ENCODE results near the gene HOOK2. TPM values are rescaled to one million over a fixed set of nuclear protein-coding genes. Genes with fewer than 3 reads are reported as not detected.

Gene HOOK2
- total RNA-seq, 1 donor from 2014 or later: 25.9 TPM

DNA sequence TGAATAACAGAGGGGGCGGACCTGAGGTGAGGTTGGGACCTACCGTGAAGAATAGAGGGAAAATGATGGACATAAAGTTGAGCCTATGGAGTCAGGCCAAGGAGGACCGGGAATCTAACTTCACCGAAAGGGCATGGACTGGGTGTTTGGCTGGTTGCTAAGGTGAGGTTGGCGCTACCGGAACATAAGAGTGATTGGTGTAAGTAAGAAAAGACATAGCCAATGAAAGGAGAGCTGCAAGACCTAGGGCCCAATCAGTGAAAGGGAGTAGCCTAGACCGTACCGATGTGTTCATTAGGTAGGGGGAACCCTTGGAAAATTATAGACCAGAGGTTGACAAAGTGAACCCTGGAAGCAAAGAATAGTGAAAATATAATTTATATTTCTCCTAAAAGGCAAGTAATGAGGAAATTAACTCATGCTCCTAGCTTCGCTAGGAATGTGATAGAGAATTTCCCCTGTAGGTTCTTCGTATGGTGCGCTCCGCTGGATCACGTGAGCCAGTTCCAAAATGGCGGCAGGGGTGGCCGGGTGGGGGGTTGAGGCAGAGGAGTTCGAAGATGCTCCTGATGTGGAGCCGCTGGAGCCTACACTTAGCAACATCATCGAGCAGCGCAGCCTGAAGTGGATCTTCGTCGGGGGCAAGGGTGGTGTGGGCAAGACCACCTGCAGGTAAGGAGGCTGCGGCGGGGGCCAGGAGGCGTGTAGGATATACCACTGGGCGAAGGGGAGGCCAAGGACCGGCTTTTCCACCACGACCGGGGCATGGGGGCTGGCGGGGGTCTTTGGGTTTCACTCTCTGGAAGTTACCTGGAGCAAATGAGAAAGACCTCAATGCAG is 38.1 kb downstream of the HOOK2 start, which contains the start of gene GET3:
Gene GET3, plus strand, starts transcription at position 503 of the 840 bp plus-strand sequence. Its CDS starts 9 bp downstream, at position 512.
- Mint-ChIP-seq H3K4me3 (ENCODE audit: unreplicated experiment) (peak within 1 kb of the TSS; percentile 99), H3K27me3 (ENCODE audit: low read depth, unreplicated experiment) (no peaks in the 10 kb centered on the region), H3K27ac (ENCODE audit: unreplicated experiment) (peak within 1 kb of the TSS; percentile 94), H3K36me3 (ENCODE audit: low read depth, unreplicated experiment) (no peaks in the 10 kb centered on the region), H3K9me3 (ENCODE audit: unreplicated experiment) (no peaks in the 10 kb centered on the region), H3K4me1 (ENCODE audit: low read depth, unreplicated experiment) (peaks cover 10% of the 10 kb centered on the region)
- FAIRE-seq: peak; percentile 96
- DNase-seq (ENCODE audit: low read depth): peak; percentile 100
- TF ChIP-seq CTCF (IDR thresholded peaks at IDR 0.05; ENCODE audit: insufficient read depth, low read depth, low read length) (no peak), EZH2 (IDR thresholded peaks at IDR 0.05; ENCODE audit: insufficient read depth, low read length) (no peak)
- peak within 1 kb of the TSS; percentile 89 for H3K4me3 ChIP-seq (ENCODE audit: insufficient read depth, low read depth, low read length)
- H3K4me2 ChIP-seq (ENCODE audit: low read length): peak within 1 kb of the TSS; percentile 94
- H3K36me3 ChIP-seq (ENCODE audit: insufficient read depth, low read length): peaks cover 6% of the 10 kb centered on the region
- peaks cover 22% of the 10 kb centered on the region for H4K20me1 ChIP-seq (ENCODE audit: insufficient read depth, low read length)
- no peaks in the 10 kb centered on the region for H3K27me3 ChIP-seq (ENCODE audit: insufficient read depth, low read length)
- peaks cover 43% of the 10 kb centered on the region for H3K79me2 ChIP-seq (ENCODE audit: insufficient read depth, low read length)
- H3K9ac ChIP-seq (ENCODE audit: low read length): peak within 1 kb of the TSS; percentile 85
- H2AFZ ChIP-seq (ENCODE audit: low read depth, low read length): peak within 1 kb of the TSS; percentile 87
- peaks cover 25% of the 10 kb centered on the region for H3K4me1 ChIP-seq (ENCODE audit: insufficient read depth, low read length)
- H3K9me3 ChIP-seq (ENCODE audit: insufficient read depth, low read depth, low read length): no peaks in the 10 kb centered on the region
- peak within 1 kb of the TSS; percentile 98 for H3K27ac ChIP-seq (ENCODE audit: low read depth, low read length)

GRCh38 chr19:12733369-12734214 is 41.8 kb downstream of the HOOK2 start:
- H3K27ac Mint-ChIP-seq (ENCODE audit: unreplicated experiment): peak overlapping the region; percentile 97
- H3K36me3 Mint-ChIP-seq (ENCODE audit: low read depth, unreplicated experiment): peaks cover 14% of the 10 kb centered on the region
- H3K4me3 Mint-ChIP-seq (ENCODE audit: unreplicated experiment): peak overlapping the region; percentile 97
- H3K27me3 ChIP-seq (ENCODE audit: insufficient read depth, low read length): no peaks in the 10 kb centered on the region
- peaks cover 57% of the 10 kb centered on the region for H4K20me1 ChIP-seq (ENCODE audit: insufficient read depth, low read length)
- H3K4me1 Mint-ChIP-seq (ENCODE audit: low read depth, unreplicated experiment): peaks cover 10% of the 10 kb centered on the region
- TF ChIP-seq CTCF (IDR thresholded peaks at IDR 0.05; ENCODE audit: insufficient read depth, low read depth, low read length) (peak; percentile 35), EZH2 (IDR thresholded peaks at IDR 0.05; ENCODE audit: insufficient read depth, low read length) (no peak)
- FAIRE-seq: no peak
- H3K9me3 Mint-ChIP-seq (ENCODE audit: unreplicated experiment): no peaks in the 10 kb centered on the region
- H3K4me3 ChIP-seq (ENCODE audit: insufficient read depth, low read depth, low read length): peak overlapping the region; percentile 87
- H3K36me3 ChIP-seq (ENCODE audit: insufficient read depth, low read length): peaks cover 21% of the 10 kb centered on the region
- peak overlapping the region; percentile 94 for H3K27ac ChIP-seq (ENCODE audit: low read depth, low read length)
- peak overlapping the region; percentile 93 for H3K4me2 ChIP-seq (ENCODE audit: low read length)
- H3K79me2 ChIP-seq (ENCODE audit: insufficient read depth, low read length): peaks cover 64% of the 10 kb centered on the region
- no peaks in the 10 kb centered on the region for H3K27me3 Mint-ChIP-seq (ENCODE audit: low read depth, unreplicated experiment)
- no peaks in the 10 kb centered on the region for H3K9me3 ChIP-seq (ENCODE audit: insufficient read depth, low read depth, low read length)
- H3K4me1 ChIP-seq (ENCODE audit: insufficient read depth, low read length): peaks cover 25% of the 10 kb centered on the region
- peak overlapping the region; percentile 89 for H2AFZ ChIP-seq (ENCODE audit: low read depth, low read length)
- DNase-seq (ENCODE audit: low read depth): peak; percentile 54
- peak overlapping the region; percentile 96 for H3K9ac ChIP-seq (ENCODE audit: low read length)

All from astrocyte (in vitro differentiated cells and primary cell).